B cell (primary cell): ENCODE results near the gene EMB.

Experiments used
- EZH2 ChIP-seq: IDR thresholded peaks from 2 replicates; pipeline ENCODE4 v1.6.1; 2012; ENCODE audit warnings: borderline replicate concordance, low read depth, mild to moderate bottlenecking, moderate library complexity, low read length; ENCODE audit not compliant: insufficient read depth, poor library complexity, severe bottlenecking
- TF ChIP-seq, protein P1 (sequence below): fragments of 200-600 bp; IDR thresholded peaks from one replicate; pipeline ENCODE4 v1.8.0; 2022; ENCODE audit warnings: antibody characterized with exemption, mild to moderate bottlenecking

DNA sequence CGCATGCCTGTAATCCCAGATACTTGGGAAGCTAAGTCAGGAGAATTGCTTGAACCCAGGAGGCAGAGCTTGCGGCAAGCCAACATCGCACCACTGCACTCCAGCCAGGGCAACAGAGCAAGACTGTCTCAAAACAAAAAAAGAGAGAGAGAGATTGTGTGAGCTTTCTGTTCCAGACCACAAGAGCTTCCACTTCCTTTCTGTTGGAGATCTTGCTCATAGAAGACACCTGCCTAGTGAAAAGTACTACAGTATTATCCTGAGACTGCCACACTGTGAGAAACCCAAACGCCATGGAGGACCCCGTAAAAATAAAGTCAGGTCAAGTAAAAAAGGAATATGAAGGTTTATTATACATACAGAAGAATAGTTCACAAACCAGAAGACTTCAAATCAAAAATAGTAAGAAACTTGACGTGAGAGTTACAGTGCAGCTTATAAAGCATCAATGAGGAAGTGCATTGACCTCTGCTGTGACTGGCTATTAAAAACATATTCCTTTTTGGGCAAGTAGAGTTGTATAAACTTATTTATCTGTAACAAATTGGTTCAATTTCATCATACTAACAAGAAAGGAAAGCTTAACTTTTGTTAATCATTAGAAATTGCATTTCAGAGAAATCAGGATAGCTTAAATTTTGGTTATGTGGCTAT, 4.3 kb upstream of the EMB start:
- TF ChIP-seq, protein P1, sequence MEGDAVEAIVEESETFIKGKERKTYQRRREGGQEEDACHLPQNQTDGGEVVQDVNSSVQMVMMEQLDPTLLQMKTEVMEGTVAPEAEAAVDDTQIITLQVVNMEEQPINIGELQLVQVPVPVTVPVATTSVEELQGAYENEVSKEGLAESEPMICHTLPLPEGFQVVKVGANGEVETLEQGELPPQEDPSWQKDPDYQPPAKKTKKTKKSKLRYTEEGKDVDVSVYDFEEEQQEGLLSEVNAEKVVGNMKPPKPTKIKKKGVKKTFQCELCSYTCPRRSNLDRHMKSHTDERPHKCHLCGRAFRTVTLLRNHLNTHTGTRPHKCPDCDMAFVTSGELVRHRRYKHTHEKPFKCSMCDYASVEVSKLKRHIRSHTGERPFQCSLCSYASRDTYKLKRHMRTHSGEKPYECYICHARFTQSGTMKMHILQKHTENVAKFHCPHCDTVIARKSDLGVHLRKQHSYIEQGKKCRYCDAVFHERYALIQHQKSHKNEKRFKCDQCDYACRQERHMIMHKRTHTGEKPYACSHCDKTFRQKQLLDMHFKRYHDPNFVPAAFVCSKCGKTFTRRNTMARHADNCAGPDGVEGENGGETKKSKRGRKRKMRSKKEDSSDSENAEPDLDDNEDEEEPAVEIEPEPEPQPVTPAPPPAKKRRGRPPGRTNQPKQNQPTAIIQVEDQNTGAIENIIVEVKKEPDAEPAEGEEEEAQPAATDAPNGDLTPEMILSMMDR, result no peak
- no peak for TF ChIP-seq EZH2
